ENCODE data around the gene POMT2. TPM values are rescaled to one million over a fixed set of nuclear protein-coding genes. Genes with fewer than 3 reads are reported as not detected.

POMT2 gene
- total RNA-seq, 2 experiments from 2014 or later, result 11.9 to 13.8 TPM

DNA sequence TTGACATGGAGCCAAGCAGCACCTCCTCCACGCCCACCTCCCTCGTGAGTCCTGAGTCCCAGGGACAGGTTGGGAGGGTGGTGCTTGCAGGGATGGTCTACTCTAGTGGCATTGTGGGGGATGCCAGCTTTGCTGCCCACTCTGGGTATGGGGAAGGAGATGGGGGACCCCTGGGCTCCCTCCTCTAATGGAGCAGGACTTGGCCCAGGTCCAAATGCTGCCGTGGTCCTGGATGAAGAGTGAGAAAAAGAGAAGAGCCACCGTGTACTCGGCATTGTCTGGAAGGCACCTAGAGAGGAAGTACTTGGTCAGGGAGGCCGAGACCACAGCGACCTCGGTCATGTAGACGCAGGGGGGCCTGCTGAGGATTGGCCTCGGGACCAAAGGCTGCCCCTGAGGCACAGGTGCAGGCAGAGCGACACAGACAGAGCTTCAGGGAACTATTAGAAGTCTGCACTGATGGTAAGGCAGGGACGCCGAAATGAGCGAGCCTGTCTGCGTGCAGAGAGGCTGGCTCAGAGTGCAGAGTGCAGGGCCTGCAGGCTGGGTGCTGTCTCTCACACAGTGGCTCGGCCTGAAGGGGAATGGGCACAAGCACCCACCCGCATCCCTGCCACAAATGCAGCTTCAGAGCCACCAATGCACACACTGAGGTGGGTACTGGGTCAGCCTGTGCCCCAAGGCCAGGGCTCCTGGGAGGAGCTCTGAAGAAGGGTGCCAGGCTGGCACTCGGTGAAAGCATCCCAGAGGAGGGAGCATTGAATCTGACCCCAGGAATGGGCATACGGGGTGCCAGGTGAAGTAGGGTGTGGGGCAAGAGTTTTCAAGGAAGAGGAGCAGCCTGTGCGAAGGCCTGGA lies 67.1 kb downstream of the POMT2 start:
- POLR2A ChIA-PET, result no interaction called here
- Mint-ChIP-seq H3K4me3 (no peak overlapping the region), H3K9me3 (no peaks in the 10 kb centered on the region), H3K27me3 (no peaks in the 10 kb centered on the region), H3K27ac (no peak overlapping the region), H3K4me1 (no peaks in the 10 kb centered on the region), H3K36me3 (ENCODE audit: low read depth) (no peaks in the 10 kb centered on the region)
- CTCF ChIA-PET, result interaction anchor here (0.5 kb wide), 1 partner anchor 420 kb away, joined by 3 read pairs; no protein-coding TSS in a partner anchor
- DNase-seq, result no peak

- Mint-ChIP-seq H3K27me3 (no peaks in the 10 kb centered on the region), H3K4me1 (no peaks in the 10 kb centered on the region), H3K36me3 (ENCODE audit: low read depth) (no peaks in the 10 kb centered on the region), H3K9me3 (no peaks in the 10 kb centered on the region), H3K27ac (no peak overlapping the region), H3K4me3 (no peak overlapping the region)
- POLR2A ChIA-PET, result no interaction called here
- CTCF ChIA-PET, result no interaction called here
- no peak for DNase-seq
These were observed 68.8 kb downstream of the POMT2 start for GRCh38 chr14:77251870-77252269.

GRCh38 chr14:77250927-77251326 lies 69.8 kb downstream of the POMT2 start:
- Mint-ChIP-seq H3K36me3 (ENCODE audit: low read depth) (no peaks in the 10 kb centered on the region), H3K27me3 (no peaks in the 10 kb centered on the region), H3K4me1 (no peaks in the 10 kb centered on the region), H3K4me3 (no peak overlapping the region), H3K27ac (no peak overlapping the region), H3K9me3 (no peaks in the 10 kb centered on the region)
- DNase-seq, result no peak
- CTCF ChIA-PET, result no interaction called here
- POLR2A ChIA-PET, result no interaction called here

DNA sequence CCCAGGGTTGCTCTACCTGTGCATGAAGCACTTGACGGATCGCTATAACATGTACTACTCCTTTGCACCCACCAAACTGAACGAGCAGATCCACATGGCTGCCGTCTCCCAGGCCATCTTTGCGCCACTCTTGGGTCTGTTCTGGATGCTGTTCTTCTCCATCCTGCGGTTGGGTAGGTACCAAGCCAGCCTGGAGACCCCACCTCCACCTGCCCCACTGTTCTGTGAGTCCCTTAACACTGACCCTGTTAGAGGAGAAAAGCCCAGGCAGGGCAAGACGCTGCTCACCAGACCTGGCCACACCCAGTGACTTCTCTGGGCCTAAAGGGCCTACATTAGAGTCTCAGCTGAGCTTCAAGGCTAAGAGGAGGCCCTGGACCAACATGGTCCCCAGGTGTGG lies 71.4 kb downstream of the POMT2 start:
- Mint-ChIP-seq H3K4me3 (no peak overlapping the region), H3K9me3 (no peaks in the 10 kb centered on the region), H3K4me1 (no peaks in the 10 kb centered on the region), H3K27ac (no peak overlapping the region), H3K36me3 (ENCODE audit: low read depth) (no peaks in the 10 kb centered on the region), H3K27me3 (no peaks in the 10 kb centered on the region)
- no peak for DNase-seq
- ChIA-PET POLR2A (no interaction called here), CTCF (no interaction called here)

- no peak overlapping the region for H3K27ac Mint-ChIP-seq
- no peaks in the 10 kb centered on the region for H3K36me3 Mint-ChIP-seq (ENCODE audit: low read depth)
- H3K27me3 Mint-ChIP-seq, result no peaks in the 10 kb centered on the region
- H3K4me3 Mint-ChIP-seq, result no peak overlapping the region
- H3K9me3 Mint-ChIP-seq, result no peaks in the 10 kb centered on the region
- no peaks in the 10 kb centered on the region for H3K4me1 Mint-ChIP-seq
- ChIA-PET CTCF (no interaction called here), POLR2A (no interaction called here)
- no peak for DNase-seq
These were observed 72.0 kb downstream of the POMT2 start for GRCh38 chr14:77248666-77249065.

DNA sequence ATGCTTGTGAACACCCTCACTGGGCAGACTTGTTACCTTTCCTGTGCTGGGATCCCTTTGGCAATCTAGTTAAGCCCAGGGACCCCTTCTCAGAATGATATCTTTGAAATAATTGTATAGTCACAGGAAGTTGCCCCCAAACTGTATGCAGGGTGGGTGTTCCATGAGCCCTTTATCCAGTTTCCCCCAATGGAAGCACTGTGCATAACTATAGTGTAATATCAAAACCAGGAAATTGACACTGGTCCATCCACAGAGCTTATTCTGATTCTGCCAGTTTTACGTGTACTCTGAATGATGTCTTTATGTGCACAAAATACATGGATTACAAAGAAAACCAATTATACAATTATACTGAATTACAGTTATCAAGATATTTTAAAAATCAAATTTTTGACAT lies 73.9 kb downstream of the POMT2 start:
- ChIA-PET POLR2A (no interaction called here), CTCF (no interaction called here)
- no peak for DNase-seq
- Mint-ChIP-seq H3K27ac (no peak overlapping the region), H3K4me1 (no peaks in the 10 kb centered on the region), H3K36me3 (ENCODE audit: low read depth) (no peaks in the 10 kb centered on the region), H3K27me3 (no peaks in the 10 kb centered on the region), H3K9me3 (no peaks in the 10 kb centered on the region), H3K4me3 (no peak overlapping the region)

DNA sequence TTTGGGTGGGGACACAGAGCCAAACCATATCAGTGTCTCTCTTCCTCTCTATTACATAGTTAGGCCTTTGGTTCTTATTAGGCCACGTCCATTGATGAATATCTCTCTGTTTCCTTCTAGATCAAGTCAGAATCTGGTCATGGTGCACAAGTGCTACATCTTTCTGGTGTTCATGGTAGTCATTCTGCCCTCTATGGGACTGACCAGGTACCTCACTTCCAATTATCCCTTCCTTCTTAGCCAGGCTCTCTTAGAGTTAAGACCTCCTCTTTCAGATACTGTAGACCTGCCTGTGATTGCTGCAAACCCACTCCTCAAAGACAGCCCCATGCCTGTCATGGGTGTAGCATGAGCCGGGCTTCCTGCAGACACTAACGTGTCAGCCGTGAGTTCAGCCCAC lies 74.9 kb downstream of the POMT2 start:
- Mint-ChIP-seq H3K4me1 (no peaks in the 10 kb centered on the region), H3K36me3 (ENCODE audit: low read depth) (no peaks in the 10 kb centered on the region), H3K27ac (no peak overlapping the region), H3K9me3 (no peaks in the 10 kb centered on the region), H3K4me3 (no peak overlapping the region), H3K27me3 (no peaks in the 10 kb centered on the region)
- no peak for DNase-seq
- CTCF ChIA-PET, result no interaction called here
- POLR2A ChIA-PET, result no interaction called here

DNA sequence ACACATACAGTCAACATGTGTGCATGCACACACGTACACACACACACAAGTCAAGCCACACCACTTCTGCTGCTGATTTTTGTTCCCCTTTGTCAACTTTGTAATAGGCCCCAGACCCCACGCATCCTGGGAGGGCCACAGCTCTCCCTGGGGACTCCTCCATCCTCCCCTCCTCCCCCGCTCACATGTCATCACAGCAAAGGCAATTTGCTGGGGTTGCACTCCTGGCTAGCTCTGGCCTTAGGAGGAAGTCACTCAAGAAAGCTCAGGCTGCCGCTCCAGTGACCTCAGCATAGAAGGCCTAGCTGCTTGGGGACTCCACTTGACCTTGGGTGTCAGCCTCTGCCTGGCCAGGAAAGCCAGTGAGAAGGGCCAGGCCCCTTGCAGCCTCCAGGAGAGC lies 76.8 kb downstream of the POMT2 start:
- no peaks in the 10 kb centered on the region for H3K9me3 Mint-ChIP-seq
- POLR2A ChIA-PET, result no interaction called here
- no peak overlapping the region for H3K4me3 Mint-ChIP-seq
- no peak overlapping the region for H3K27ac Mint-ChIP-seq
- no peaks in the 10 kb centered on the region for H3K27me3 Mint-ChIP-seq
- no peak for DNase-seq
- H3K4me1 Mint-ChIP-seq, result no peaks in the 10 kb centered on the region
- no peaks in the 10 kb centered on the region for H3K36me3 Mint-ChIP-seq (ENCODE audit: low read depth)
- CTCF ChIA-PET, result no interaction called here

GRCh38 chr14:77242752-77243151 lies 77.9 kb downstream of the POMT2 start:
- Mint-ChIP-seq H3K4me3 (no peak overlapping the region), H3K4me1 (no peaks in the 10 kb centered on the region), H3K27ac (no peak overlapping the region), H3K27me3 (no peaks in the 10 kb centered on the region), H3K9me3 (no peaks in the 10 kb centered on the region), H3K36me3 (ENCODE audit: low read depth) (no peaks in the 10 kb centered on the region)
- CTCF ChIA-PET, result no interaction called here
- DNase-seq, result no peak
- POLR2A ChIA-PET, result no interaction called here

GRCh38 chr14:77241955-77242354 lies 78.7 kb downstream of the POMT2 start:
- no peak overlapping the region for H3K27ac Mint-ChIP-seq
- ChIA-PET POLR2A (no interaction called here), CTCF (no interaction called here)

DNA sequence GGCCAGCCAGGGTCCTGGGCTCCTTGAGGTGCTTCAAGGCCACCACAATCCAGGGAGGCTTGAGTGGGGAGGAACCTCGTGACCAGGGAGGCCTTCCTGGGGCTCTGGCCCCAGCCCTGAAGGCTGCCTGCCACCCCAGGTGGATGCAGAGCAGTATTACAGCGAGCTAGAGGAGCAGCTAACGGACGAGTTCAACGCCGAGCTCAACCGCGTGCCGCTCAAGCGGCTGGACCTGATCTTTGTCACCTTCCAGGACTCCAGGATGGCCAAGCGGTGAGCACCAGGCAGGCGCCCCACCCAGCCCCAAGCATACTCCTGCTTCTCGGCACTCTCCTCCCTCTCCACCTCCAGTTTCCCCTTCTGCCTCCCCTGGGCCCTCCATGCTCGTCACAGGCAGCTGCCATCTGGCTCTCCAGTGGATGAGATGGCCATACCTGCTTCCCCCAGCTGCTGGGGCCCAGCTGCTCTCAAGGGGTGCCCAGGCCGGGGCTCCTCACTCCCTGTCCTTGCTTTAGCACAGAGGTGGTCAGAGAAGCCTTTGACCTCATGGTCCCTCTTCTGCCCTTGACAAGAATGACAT lies 80.3 kb downstream of the POMT2 start:
- Mint-ChIP-seq H3K27me3 (no peaks in the 10 kb centered on the region), H3K9me3 (no peaks in the 10 kb centered on the region), H3K4me3 (no peak overlapping the region), H3K27ac (no peak overlapping the region), H3K4me1 (no peaks in the 10 kb centered on the region), H3K36me3 (ENCODE audit: low read depth) (no peaks in the 10 kb centered on the region)
- no peak for DNase-seq
- ChIA-PET CTCF (interaction anchor here (1.2 kb wide), 1 partner anchor 210 kb away, joined by 3 read pairs; no protein-coding TSS in a partner anchor), POLR2A (no interaction called here)

More at GRCh38 chr14:77241955-77242354, 78.7 kb downstream of the POMT2 start:
- Mint-ChIP-seq H3K36me3 (ENCODE audit: low read depth) (no peaks in the 10 kb centered on the region), H3K9me3 (no peaks in the 10 kb centered on the region), H3K27me3 (no peaks in the 10 kb centered on the region), H3K4me1 (no peaks in the 10 kb centered on the region), H3K4me3 (no peak overlapping the region)
- no peak for DNase-seq

DNA sequence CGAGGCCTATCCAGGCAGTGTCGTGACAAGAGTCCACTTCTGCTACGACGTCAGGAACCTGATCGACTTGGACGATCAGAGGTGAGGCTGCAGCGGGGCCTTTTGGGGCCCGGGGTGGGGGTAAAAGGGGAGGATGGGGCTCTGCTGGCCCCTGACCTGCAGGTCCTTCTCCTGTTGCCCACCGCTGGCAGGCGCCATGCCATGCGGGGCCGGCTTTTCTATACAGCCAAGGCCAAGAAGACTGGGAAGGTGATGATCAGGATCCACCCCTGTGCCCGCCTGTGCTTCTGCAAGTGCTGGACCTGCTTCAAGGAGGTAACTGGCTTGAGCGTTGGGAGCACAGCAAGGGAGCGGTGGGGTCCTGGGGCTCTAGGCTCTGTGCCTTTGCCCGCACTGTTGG lies 81.3 kb downstream of the POMT2 start:
- Mint-ChIP-seq H3K36me3 (ENCODE audit: low read depth) (no peaks in the 10 kb centered on the region), H3K27me3 (no peaks in the 10 kb centered on the region), H3K4me1 (no peaks in the 10 kb centered on the region), H3K4me3 (no peak overlapping the region), H3K27ac (no peak overlapping the region), H3K9me3 (no peaks in the 10 kb centered on the region)
- ChIA-PET POLR2A (interaction anchor here (0.7 kb wide), 1 partner anchor 26 kb away, joined by 3 read pairs; no protein-coding TSS in a partner anchor), CTCF (no interaction called here)
- no peak for DNase-seq

DNA sequence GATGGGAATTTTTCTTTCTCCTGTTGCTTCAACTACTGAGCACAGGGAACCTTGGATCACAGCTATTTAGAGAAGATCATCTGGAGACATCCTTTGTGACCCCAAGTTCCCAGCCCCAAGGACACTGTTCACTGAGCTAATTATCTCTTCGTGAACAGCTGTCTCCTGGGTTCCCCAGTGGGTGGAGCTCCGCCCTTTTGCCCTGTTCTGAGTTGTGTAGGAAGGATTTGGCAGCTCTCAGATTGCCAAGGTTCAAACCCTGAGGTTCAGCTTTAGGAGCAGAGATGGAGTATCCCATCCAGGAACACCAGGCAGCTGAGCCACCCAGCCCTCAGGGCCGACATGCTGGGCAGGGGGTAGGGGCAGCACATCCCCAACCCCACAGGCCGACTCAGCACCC lies 81.7 kb downstream of the POMT2 start:
- no peaks in the 10 kb centered on the region for H3K4me1 Mint-ChIP-seq

DNA sequence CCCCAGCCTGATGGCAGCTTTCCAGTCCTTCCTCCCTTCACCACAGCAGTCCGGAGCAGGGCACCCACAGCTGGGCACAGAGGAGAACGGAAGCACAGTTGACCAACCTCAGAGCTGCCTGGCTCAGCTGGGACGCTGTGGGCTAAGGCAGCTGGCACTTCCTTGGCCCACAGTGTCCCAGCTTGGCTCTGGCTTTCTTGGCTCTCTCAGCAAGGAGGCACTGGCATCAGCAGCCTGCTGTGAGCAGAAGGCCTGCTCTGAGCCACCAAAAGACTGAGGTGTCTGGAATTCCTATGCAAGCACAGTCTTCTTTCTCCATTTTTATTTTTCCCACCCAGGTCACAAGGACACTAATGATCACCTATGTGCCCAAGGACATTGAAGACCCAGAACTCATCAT lies 82.3 kb downstream of the POMT2 start:
- POLR2A ChIA-PET, result interaction anchor here (0.6 kb wide), 1 partner anchor 32 kb away, joined by 3 read pairs; no protein-coding TSS in a partner anchor
- Mint-ChIP-seq H3K4me1 (no peaks in the 10 kb centered on the region), H3K9me3 (no peaks in the 10 kb centered on the region), H3K27me3 (no peaks in the 10 kb centered on the region), H3K4me3 (no peak overlapping the region), H3K36me3 (ENCODE audit: low read depth) (no peaks in the 10 kb centered on the region), H3K27ac (no peak overlapping the region)
- DNase-seq, result no peak
- CTCF ChIA-PET, result no interaction called here

More for the DNA sequence above, 81.7 kb downstream of the POMT2 start:
- H3K27me3 Mint-ChIP-seq, result no peaks in the 10 kb centered on the region
- H3K9me3 Mint-ChIP-seq, result no peaks in the 10 kb centered on the region
- H3K4me3 Mint-ChIP-seq, result no peak overlapping the region
- no peak overlapping the region for H3K27ac Mint-ChIP-seq
- no peak for DNase-seq
- POLR2A ChIA-PET, result no interaction called here
- H3K36me3 Mint-ChIP-seq (ENCODE audit: low read depth), result no peaks in the 10 kb centered on the region
- CTCF ChIA-PET, result no interaction called here
